Measurements from ENCODE around the gene NUP205. TPM values are rescaled to one million over a fixed set of nuclear protein-coding genes. Genes with fewer than 3 reads are reported as not detected.

The NUP205 gene
- total RNA-seq (10 to 100 TPM; 22.3 to 48.1 (median 35.9) TPM), polyA plus RNA-seq (10 to 100 TPM; 29.4 to 44.0 (median 33.2) TPM)
- long read RNA-seq, donor 1 = 0 reads
- long read RNA-seq, donor 2 = 0 reads
- long read RNA-seq, donor 3, full-length matches to known transcripts = 1 of 1 reads
- long read RNA-seq, donor 3, partial matches to known transcripts = 0 of 1 reads
- long read RNA-seq, donor 3, other reads (novel, unspliced or antisense) = 0 of 1 reads
- long read RNA-seq, donor 4, partial matches to known transcripts = 1 of 2 reads
- long read RNA-seq, donor 4, other reads (novel, unspliced or antisense) = 1 of 2 reads
- long read RNA-seq, donor 5, full-length matches to known transcripts = 12 of 17 reads
- long read RNA-seq, donor 5, partial matches to known transcripts = 4 of 17 reads
- long read RNA-seq, donor 5, other reads (novel, unspliced or antisense) = 1 of 17 reads
- long read RNA-seq, donor 6, partial matches to known transcripts = 1 of 1 reads
- long read RNA-seq, donor 6, other reads (novel, unspliced or antisense) = 0 of 1 reads
- long read RNA-seq, donor 7, partial matches to known transcripts = 0 of 1 reads
- long read RNA-seq, donor 7, other reads (novel, unspliced or antisense) = 0 of 1 reads
- long read RNA-seq, donor 8, partial matches to known transcripts = 0 of 1 reads
- long read RNA-seq, donor 8, other reads (novel, unspliced or antisense) = 0 of 1 reads
- long read RNA-seq, donor 9, full-length matches to known transcripts = 1 of 1 reads
- long read RNA-seq, donor 9, partial matches to known transcripts = 0 of 1 reads
- long read RNA-seq, donor 9, other reads (novel, unspliced or antisense) = 0 of 1 reads
- long read RNA-seq, donor 10, partial matches to known transcripts = 25 of 25 reads
- long read RNA-seq, donor 10, other reads (novel, unspliced or antisense) = 0 of 25 reads

DNA sequence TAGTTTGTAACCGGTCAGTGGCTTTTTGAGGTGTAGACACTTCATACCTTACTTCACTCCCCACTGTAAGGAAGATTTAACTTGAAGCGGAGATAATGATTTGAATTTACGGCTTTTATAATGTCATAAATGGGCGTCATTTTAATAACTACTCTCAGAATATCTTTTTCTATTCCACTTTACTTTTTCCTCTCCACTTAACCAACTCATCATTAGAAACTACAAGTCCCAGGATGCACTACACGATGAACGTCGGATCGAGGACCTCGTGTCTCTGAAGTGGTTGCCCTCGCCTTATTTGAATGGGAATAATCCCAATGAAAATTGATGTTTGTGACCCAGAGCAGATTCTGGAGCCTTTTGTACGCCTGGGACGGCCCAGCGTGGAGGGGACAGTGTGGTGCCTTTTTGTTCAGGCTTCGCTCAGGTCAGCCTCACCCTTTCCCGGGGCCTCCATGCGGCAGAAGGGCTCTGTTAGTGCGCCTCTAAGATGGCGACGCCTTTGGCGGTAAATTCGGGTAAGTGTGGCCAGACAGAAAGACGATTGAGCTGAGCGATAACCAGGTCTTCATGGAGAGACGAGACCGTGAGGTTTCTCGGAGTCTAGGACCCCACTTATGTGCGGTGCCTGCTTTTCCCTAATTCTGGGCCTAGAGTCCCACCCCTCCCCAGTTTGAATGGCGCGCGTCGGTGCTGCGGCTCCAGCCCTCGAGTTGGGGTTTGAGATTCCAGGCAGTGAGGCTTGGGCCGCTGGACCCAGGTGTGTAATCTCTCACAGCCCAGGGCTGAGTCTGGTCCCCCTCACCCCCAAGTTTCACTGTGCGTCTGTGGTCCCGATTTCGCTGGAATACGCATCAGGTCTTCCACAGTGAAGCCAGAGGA lies at the start of gene NUP205:
TSS of gene NUP205 (plus strand) at position 463 of the 882 bp plus-strand sequence. CDS start at position 491, 28 bp downstream.
- Histone ChIP-seq H3K4me1 (replicated peaks in 1 of 2) (peaks cover 5 to 11% of the 10 kb centered on the region in 2 donors), H3K36me3 (replicated peaks in 1 of 2) (no peaks in the 10 kb centered on the region), H3K9me3 (replicated peaks in 1 of 3) (no peaks in the 10 kb centered on the region), H3K27ac (peak within 1 kb of the TSS; percentile 55 to 99 (median 93)), H3K4me3 (peak within 1 kb of the TSS; percentile 19 to 85 (median 76)), H3K27me3 (no peaks in the 10 kb centered on the region)
- intact Hi-C loops (cut with DNase I) = loop anchor here (5.0 to 10.0 kb wide), 2 partner anchors 273 to 275 kb away; no protein-coding TSS in a partner anchor
- TF ChIP-seq CTCF (IDR thresholded peaks at IDR 0.05) = peak in 4 of 6 experiments; percentile 16 to 55 (median 41)
- TF ChIP-seq POLR2A (IDR thresholded peaks at IDR 0.05) = peak; percentile 10 to 25
- peak; percentile 30 to 77 (median 67) for DNase-seq
- 2 to 4% (median 4%) methylated on average over 19 to 38 of the region's 38 CpGs for WGBS, 4 donors

DNA sequence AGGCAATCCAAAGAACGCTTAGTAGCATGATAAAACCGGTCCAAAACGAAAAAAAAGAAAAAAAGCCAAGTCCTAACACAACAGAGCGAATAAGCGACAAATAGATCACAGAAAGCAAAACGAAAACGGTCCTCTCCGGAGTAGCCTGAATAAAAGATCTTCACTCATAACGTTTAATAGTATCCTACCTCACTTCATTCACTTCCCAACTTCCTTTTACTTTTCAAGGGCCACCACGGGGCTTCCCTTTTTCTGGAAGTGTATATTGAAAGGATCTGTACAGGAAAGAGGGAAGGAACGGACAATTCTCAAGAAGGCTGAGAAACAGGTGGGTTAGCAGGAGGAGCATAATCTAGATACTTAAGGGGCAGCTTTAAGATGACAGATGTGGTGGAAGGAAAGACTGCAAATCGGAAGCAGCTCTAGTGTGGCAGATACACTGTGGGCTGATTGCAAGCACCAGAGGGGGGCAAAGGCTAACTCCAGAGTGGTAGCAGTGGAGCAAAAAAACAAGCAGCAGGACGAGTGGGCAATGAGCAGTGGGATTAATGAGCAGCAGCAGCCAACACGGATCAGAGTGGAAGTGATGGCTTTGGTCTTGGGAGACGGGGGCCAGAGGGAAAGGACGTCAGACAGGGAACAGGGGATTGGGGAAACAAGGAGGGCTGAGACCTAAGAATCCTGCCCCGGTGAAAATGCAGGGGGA lies 48.7 kb upstream of the NUP205 start:
- TF ChIP-seq POLR2A (IDR thresholded peaks at IDR 0.05) (no peak), CTCF (IDR thresholded peaks at IDR 0.05) (no peak)
- 1% methylated on average over 17 of the region's 17 CpGs for WGBS, 4 donors
- Histone ChIP-seq H3K4me3 (peak overlapping the region; percentile 9 to 97 (median 74)), H3K4me1 (replicated peaks in 1 of 2) (peaks cover 12 to 35% of the 10 kb centered on the region in 2 donors), H3K27me3 (no peaks in the 10 kb centered on the region), H3K9me3 (replicated peaks in 1 of 3) (no peaks in the 10 kb centered on the region), H3K36me3 (replicated peaks in 1 of 2) (no peaks in the 10 kb centered on the region), H3K27ac (peak overlapping the region; percentile 80 to 94 (median 93))
- peak in 5 of 7 donors; percentile 19 to 57 (median 28) for DNase-seq
- intact Hi-C loops (cut with DNase I) = no loop called here

DNA sequence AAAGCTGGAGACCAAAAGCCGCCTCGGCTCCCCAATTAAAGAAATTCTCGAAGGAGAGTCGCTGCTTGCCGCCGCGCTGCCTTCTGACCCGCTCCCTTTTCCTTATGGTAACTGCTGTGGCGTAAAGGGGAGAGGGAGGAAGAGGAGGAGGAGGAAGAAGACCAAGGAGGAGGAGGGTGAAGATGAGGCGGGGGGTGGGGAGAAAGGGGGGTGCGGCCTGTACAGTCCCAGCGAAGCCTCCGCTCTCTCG lies 48.2 kb upstream of the NUP205 start:
- Histone ChIP-seq H3K9me3 (replicated peaks in 1 of 3) (no peaks in the 10 kb centered on the region), H3K27me3 (no peaks in the 10 kb centered on the region), H3K4me3 (peak overlapping the region; percentile 9 to 97 (median 74)), H3K27ac (peak overlapping the region; percentile 80 to 94 (median 93)), H3K36me3 (replicated peaks in 1 of 2) (no peaks in the 10 kb centered on the region), H3K4me1 (replicated peaks in 1 of 2) (peaks cover 12 to 35% of the 10 kb centered on the region in 2 donors)
- intact Hi-C loops (cut with DNase I) = no loop called here
- 0 to 1% (median 1%) methylated on average over 9 to 14 of the region's 14 CpGs for WGBS, 4 donors
- DNase-seq = no peak
- no peak for TF ChIP-seq CTCF (IDR thresholded peaks at IDR 0.05)
- no peak for TF ChIP-seq POLR2A (IDR thresholded peaks at IDR 0.05)

Measured in adrenal gland (tissue), 19 donors.